ENCODE data around the gene TMEM250. TPM values are rescaled to one million over a fixed set of nuclear protein-coding genes. Genes with fewer than 3 reads are reported as not detected.

The TMEM250 gene
- total RNA-seq, 4 donors from 2014 or later: 34.3 to 59.4 (median 43.4) TPM

GRCh38 chr9:136124976-136125692 lies 6.5 kb upstream of the TMEM250 start:
- 71% methylated on average over 1 of the region's 2 CpGs; no CpG with 5 or more reads in 1 of the 2 donors for WGBS, 2 donors
- Histone ChIP-seq H3K4me1 (peaks cover 10 to 18% (median 13%) of the 10 kb centered on the region in 3 donors), H3K27me3 (peaks cover 0 to 63% (median 2%) of the 10 kb centered on the region in 4 donors), H3K9me3 (no peaks in the 10 kb centered on the region), H3K4me3 (no peak overlapping the region), H3K36me3 (no peaks in the 10 kb centered on the region), H3K27ac (no peak overlapping the region)
- intact Hi-C loops (cut with DNase I): loop anchor here (10.0 kb wide), 1 partner anchor 330 kb away; no protein-coding TSS in a partner anchor
- no peak for DNase-seq
- no peak for TF ChIP-seq POLR2A (IDR thresholded peaks at IDR 0.05)
- TF ChIP-seq CTCF (IDR thresholded peaks at IDR 0.05): no peak

GRCh38 chr9:136122425-136123383 lies 4.0 kb upstream of the TMEM250 start:
- no peak overlapping the region for H3K27ac ChIP-seq
- TF ChIP-seq CTCF (IDR thresholded peaks at IDR 0.05) (peak; percentile 93 to 98 (median 96)), POLR2A (IDR thresholded peaks at IDR 0.05) (no peak)
- peaks cover 0 to 40% (median 2%) of the 10 kb centered on the region in 4 donors for H3K27me3 ChIP-seq
- H3K4me1 ChIP-seq: peaks cover 20 to 33% (median 21%) of the 10 kb centered on the region in 3 donors
- 26 to 43% methylated on average over 16 to 24 of the region's 45 CpGs for whole genome bisulfite sequencing, 2 donors
- peak overlapping the region in 2 of 4 donors; percentile 16 to 44 for H3K4me3 ChIP-seq
- DNase-seq: no peak
- intact Hi-C loops (cut with DNase I): loop anchor here (2.0 to 10.0 kb wide), 2 partner anchors 156 to 328 kb away; no protein-coding TSS in a partner anchor
- H3K36me3 ChIP-seq: no peaks in the 10 kb centered on the region
- H3K9me3 ChIP-seq: no peaks in the 10 kb centered on the region

GRCh38 chr9:136121801-136122200 lies 3.1 kb upstream of the TMEM250 start:
- Histone ChIP-seq H3K27me3 (peaks cover 0 to 31% (median 0%) of the 10 kb centered on the region in 4 donors), H3K4me3 (no peak overlapping the region), H3K27ac (no peak overlapping the region), H3K4me1 (peaks cover 29 to 42% (median 30%) of the 10 kb centered on the region in 3 donors), H3K36me3 (peaks cover 0 to 2% (median under 1%) of the 10 kb centered on the region in 3 donors), H3K9me3 (no peaks in the 10 kb centered on the region)
- intact Hi-C loops (cut with DNase I): loop anchor here (2.0 to 10.0 kb wide), 2 partner anchors 155 to 327 kb away; no protein-coding TSS in a partner anchor
- TF ChIP-seq POLR2A (IDR thresholded peaks at IDR 0.05) (no peak), CTCF (IDR thresholded peaks at IDR 0.05) (no peak)
- 79 to 89% methylated on average over 6 to 8 of the region's 9 CpGs for WGBS, 2 donors
- DNase-seq: no peak

- Histone ChIP-seq H3K27ac (peak overlapping the region in 1 of 4 donors; percentile 98), H3K9me3 (no peaks in the 10 kb centered on the region), H3K4me1 (peaks cover 30 to 52% (median 32%) of the 10 kb centered on the region in 3 donors), H3K36me3 (peaks cover 11 to 15% (median 14%) of the 10 kb centered on the region in 3 donors), H3K4me3 (no peak overlapping the region), H3K27me3 (peaks cover 0 to 19% (median 0%) of the 10 kb centered on the region in 4 donors)
- intact Hi-C loops (cut with DNase I): loop anchor here (10.0 kb wide), 1 partner anchor 326 kb away; no protein-coding TSS in a partner anchor
- 68 to 70% methylated on average over 14 to 18 of the region's 18 CpGs for WGBS, 2 donors
- TF ChIP-seq CTCF (IDR thresholded peaks at IDR 0.05) (no peak), POLR2A (IDR thresholded peaks at IDR 0.05) (no peak)
- DNase-seq: no peak
These were observed 1.8 kb upstream of the TMEM250 start for GRCh38 chr9:136120438-136120844.
